DLD1 (cell line): Measurements from ENCODE around the gene KIF16B.
"Not testable (repeated sequence)": the region's sequence is repeated elsewhere in the genome, so short reads cannot be mapped to it uniquely, and the experiment has no call there.

Experiments used
- in situ Hi-C: cut with HindIII; loops from 2 replicates; pipeline ENCODE4 v1.10.0; 2017; ENCODE audit warnings: low sequenced_read_pairs

KIF16B gene

GRCh38 chr20:16590041-16590633 is 16.9 kb upstream of the KIF16B start:
- in situ Hi-C loops: no loop called here

GRCh38 chr20:16589623-16590022 is 16.4 kb upstream of the KIF16B start:
- in situ Hi-C loops: no loop called here

- in situ Hi-C loops: no loop called here
Observed at GRCh38 chr20:16588241-16588640, 15.0 kb upstream of the KIF16B start.

GRCh38 chr20:16587066-16587465 is 13.8 kb upstream of the KIF16B start:
- in situ Hi-C loops: no loop called here

GRCh38 chr20:16583474-16583873 is 10.2 kb upstream of the KIF16B start:
- in situ Hi-C loops: no loop called here

GRCh38 chr20:16581241-16581640 is 8.0 kb upstream of the KIF16B start:
- in situ Hi-C loops: no loop called here

- in situ Hi-C loops: no loop called here
Observed at GRCh38 chr20:16580620-16581019, 7.4 kb upstream of the KIF16B start.

- in situ Hi-C loops: no loop called here
Observed at GRCh38 chr20:16580147-16580546, 6.9 kb upstream of the KIF16B start.

GRCh38 chr20:16576219-16576618 is 3.0 kb upstream of the KIF16B start:
- in situ Hi-C loops: no loop called here

GRCh38 chr20:16575390-16576140 is 2.3 kb upstream of the KIF16B start:
- in situ Hi-C loops: no loop called here

- in situ Hi-C loops: no loop called here
Observed at GRCh38 chr20:16574656-16575355, 1.6 kb upstream of the KIF16B start.

- in situ Hi-C loops: no loop called here
Observed at GRCh38 chr20:16571333-16571732, 1.9 kb downstream of the KIF16B start.

- in situ Hi-C loops: no loop called here
Observed at GRCh38 chr20:16569246-16570153, 3.7 kb downstream of the KIF16B start.

- in situ Hi-C loops: no loop called here
Observed at GRCh38 chr20:16566080-16566479, 7.2 kb downstream of the KIF16B start.

GRCh38 chr20:16564079-16564478 is 9.2 kb downstream of the KIF16B start:
- in situ Hi-C loops: not testable (repeated sequence)

- in situ Hi-C loops: no loop called here
Observed at GRCh38 chr20:16563066-16563806, 10.0 kb downstream of the KIF16B start.

- in situ Hi-C loops: no loop called here
Observed at GRCh38 chr20:16562259-16562658, 11.0 kb downstream of the KIF16B start.

- in situ Hi-C loops: no loop called here
Observed at GRCh38 chr20:16560661-16561060, 12.6 kb downstream of the KIF16B start.

- in situ Hi-C loops: no loop called here
Observed at GRCh38 chr20:16560216-16560615, 13.0 kb downstream of the KIF16B start.

GRCh38 chr20:16556301-16556700 is 16.9 kb downstream of the KIF16B start:
- in situ Hi-C loops: no loop called here
